HG02623 (cell line): Measurements from ENCODE around the gene RRAGB.
"Not testable (repeated sequence)": the region's sequence is repeated elsewhere in the genome, so short reads cannot be mapped to it uniquely, and the experiment has no call there.

Experiments used
- ATAC-seq: cut with Tn5 transposase; IDR thresholded peaks from one replicate; pipeline ENCODE4 v1.9.1; 2021; ENCODE audit warnings: moderate library complexity; ENCODE audit not compliant: unreplicated experiment

RRAGB gene

GRCh38 chrX:55767100-55767499 lies 49.6 kb downstream of the RRAGB start:
- no peak for ATAC-seq

GRCh38 chrX:55774419-55774818 lies 56.9 kb downstream of the RRAGB start:
- ATAC-seq, result not testable (repeated sequence)

GRCh38 chrX:55777596-55777995 lies 60.0 kb downstream of the RRAGB start:
- ATAC-seq, result no peak

GRCh38 chrX:55778322-55778721 lies 60.8 kb downstream of the RRAGB start:
- no peak for ATAC-seq

GRCh38 chrX:55783723-55784122 lies 66.2 kb downstream of the RRAGB start:
- ATAC-seq, result no peak

GRCh38 chrX:55787063-55787462 lies 69.5 kb downstream of the RRAGB start:
- no peak for ATAC-seq

GRCh38 chrX:55787727-55788126 lies 70.2 kb downstream of the RRAGB start:
- ATAC-seq, result no peak

GRCh38 chrX:55794405-55794804 lies 76.9 kb downstream of the RRAGB start:
- peak; percentile 94 for ATAC-seq

- ATAC-seq, result no peak
These were observed 78.9 kb downstream of the RRAGB start for GRCh38 chrX:55796496-55796895.

- ATAC-seq, result no peak
These were observed 84.3 kb downstream of the RRAGB start for GRCh38 chrX:55801811-55802210.
